Retinal pigment epithelial cell (primary cell): Measurements from ENCODE around the gene TNFRSF19.

Experiments
- DNase-seq: peaks from one replicate; pipeline ENCODE4 v3.0.0-alpha.2; 2010; ENCODE audit warnings: low read depth
- H3K4me3 ChIP-seq: 2 replicates; pipeline ENCODE4 v1.5.1; 2011; ENCODE audit warnings: mild to moderate bottlenecking, low read length, control low read depth, moderate library complexity
- CTCF ChIP-seq: conservative IDR thresholded peaks from 2 replicates; pipeline ENCODE4 v1.5.1; 2011; ENCODE audit warnings: low read depth, low read length, control low read depth, inconsistent platforms

TNFRSF19 gene

GRCh38 chr13:23612731-23613130, 42.5 kb downstream of the TNFRSF19 start:
- no peak for DNase-seq
- no peak for TF ChIP-seq CTCF
- no peak overlapping the region for H3K4me3 ChIP-seq

DNA sequence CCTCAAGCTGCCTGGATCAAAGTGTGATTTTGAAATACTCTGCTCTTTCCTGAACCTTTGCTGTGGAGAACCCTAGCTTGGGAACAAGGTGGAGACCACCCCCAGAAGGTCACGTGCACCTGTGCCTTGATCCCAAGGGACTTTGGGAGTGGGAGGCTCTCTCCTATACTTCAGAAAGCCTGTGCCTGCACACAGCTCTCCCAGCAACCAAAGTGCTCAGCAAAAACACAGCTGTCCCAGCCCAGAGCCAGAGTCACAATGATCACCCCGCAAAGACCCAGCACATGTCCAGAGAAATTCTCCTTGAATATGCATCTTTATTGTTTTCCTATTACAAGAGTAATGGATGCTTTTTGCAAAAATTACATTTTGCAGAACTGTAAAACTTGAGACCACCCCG, 43.4 kb downstream of the TNFRSF19 start:
- no peak for TF ChIP-seq CTCF
- H3K4me3 ChIP-seq = no peak overlapping the region
- DNase-seq = no peak

DNA sequence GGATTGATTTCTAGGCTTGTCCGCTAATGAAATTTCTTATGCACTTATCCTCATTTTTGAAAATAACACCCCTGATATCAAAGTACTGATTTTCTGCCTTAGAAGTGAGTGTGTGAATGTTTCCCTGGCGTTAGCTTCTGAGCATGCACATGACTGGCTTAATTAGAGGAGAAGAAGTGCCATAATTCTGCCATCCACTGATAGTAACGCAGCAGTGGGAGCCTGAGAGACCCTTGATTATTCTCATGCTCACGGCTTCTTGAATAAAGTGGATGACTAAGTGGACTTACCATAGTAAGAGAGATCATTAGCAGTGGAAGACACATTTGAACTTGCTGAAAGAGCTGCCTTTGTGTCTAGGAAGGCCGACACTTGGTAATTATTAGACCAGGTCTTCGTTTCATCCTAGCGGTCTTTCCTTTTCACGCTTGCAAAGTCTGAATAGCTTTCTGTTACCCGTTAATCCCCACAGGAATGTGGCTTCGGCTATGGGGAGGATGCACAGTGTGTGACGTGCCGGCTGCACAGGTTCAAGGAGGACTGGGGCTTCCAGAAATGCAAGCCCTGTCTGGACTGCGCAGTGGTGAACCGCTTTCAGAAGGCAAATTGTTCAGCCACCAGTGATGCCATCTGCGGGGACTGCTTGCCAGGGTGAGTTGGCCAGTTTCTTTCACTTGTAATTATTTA, 45.3 kb downstream of the TNFRSF19 start:
- peak; percentile 95 for DNase-seq
- peak overlapping the region; percentile 25 for H3K4me3 ChIP-seq
- TF ChIP-seq CTCF = no peak

- H3K4me3 ChIP-seq = peak overlapping the region; percentile 25
- TF ChIP-seq CTCF = no peak
- no peak for DNase-seq
These were observed 46.0 kb downstream of the TNFRSF19 start for GRCh38 chr13:23616228-23616627.

GRCh38 chr13:23617551-23618024, 47.4 kb downstream of the TNFRSF19 start:
- no peak overlapping the region for H3K4me3 ChIP-seq
- TF ChIP-seq CTCF = no peak
- peak; percentile 82 for DNase-seq

DNA sequence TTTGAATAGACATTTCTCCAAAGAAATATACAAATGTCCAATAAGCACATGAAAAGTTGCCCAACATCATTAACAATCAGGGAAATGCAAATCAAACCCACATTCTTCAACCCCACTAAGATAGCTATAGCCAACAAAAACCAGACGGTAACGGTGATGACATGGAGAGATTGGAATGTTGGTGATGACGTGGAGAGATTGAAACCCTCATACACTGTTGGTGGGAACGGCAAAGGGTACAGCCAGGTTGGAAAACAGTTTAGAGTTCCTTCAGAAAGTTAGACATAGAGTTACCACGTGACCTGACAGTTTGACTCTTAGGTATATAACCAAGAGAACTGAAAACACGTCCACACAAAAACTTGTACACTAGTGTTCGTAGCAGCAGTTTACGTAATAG, 48.1 kb downstream of the TNFRSF19 start:
- DNase-seq = peak; percentile 98
- TF ChIP-seq CTCF = no peak

More for the DNA sequence above, 48.1 kb downstream of the TNFRSF19 start:
- no peak overlapping the region for H3K4me3 ChIP-seq
